ENCODE data around the gene ATP1A4. TPM values are rescaled to one million over a fixed set of nuclear protein-coding genes. Genes with fewer than 3 reads are reported as not detected.

Gene ATP1A4
- total and polyA plus RNA-seq, 10 of the 15 experiments (the other 5 are each of a cell fraction or from before 2014, with no cell fraction given), result 0.31 to 1.0 (median 0.54) TPM

GRCh38 chr1:160200786-160201185 is 49.4 kb downstream of the ATP1A4 start (continued):
- TF ChIP-seq NFYB (IDR thresholded peaks at IDR 0.05; ENCODE audit: insufficient read depth, low read depth, low read length), result no peak
- no peak for TF ChIP-seq KDM1A (IDR thresholded peaks at IDR 0.05; ENCODE audit: borderline replicate concordance)

- Histone ChIP-seq H3K4me1 (ENCODE audit: control insufficient read depth, insufficient read depth, low read length) (peaks cover 26% of the 10 kb centered on the region), H3K4me2 (ENCODE audit: control insufficient read depth, insufficient read depth) (peak overlapping the region; percentile 94), H3K4me3 (peak overlapping the region; percentile 49), H3K36me3 (ENCODE audit: control insufficient read depth in 2 of 2, insufficient read depth in 2 of 2, low read length in 1 of 2) (peaks cover 2 to 5% of the 10 kb centered on the region in 2 experiments; a peak in 2 of 4 replicates), H3K9me3 (replicated peaks; ENCODE audit: control insufficient read depth, insufficient read depth, low read length) (no peaks in the 10 kb centered on the region), H3K9ac (ENCODE audit: control insufficient read depth, insufficient read depth, low read length) (peak overlapping the region; percentile 87), H2AFZ (ENCODE audit: control insufficient read depth, low read depth, low read length) (peak overlapping the region; percentile 64), H3K79me2 (ENCODE audit: control insufficient read depth, insufficient read depth, low read length) (peaks cover 33% of the 10 kb centered on the region), H3K27ac (ENCODE audit: control insufficient read depth, insufficient read depth) (peak overlapping the region; percentile 96), H4K20me1 (ENCODE audit: control insufficient read depth, insufficient read depth) (no peaks in the 10 kb centered on the region), H3K27me3 (replicated peaks in 1 of 2; ENCODE audit: control insufficient read depth in 2 of 2, insufficient read depth in 2 of 2, low read length in 1 of 2) (no peaks in the 10 kb centered on the region)
- ChIA-PET CTCF (interaction anchor here (0.6 to 8.9 kb wide), 18 partner anchors 11 to 381 kb away, joined by 3 to 89 read pairs (median 5); partner anchors contain the start of genes CASQ1 and DCAF8), RAD21 (ENCODE audit: unreplicated experiment) (interaction anchor here (0.5 to 10.6 kb wide), 19 partner anchors 9 to 174 kb away, joined by 3 to 89 read pairs (median 3); partner anchors contain the start of genes CASQ1, DCAF8 and IGSF8), SMC1A (ENCODE audit: uncharacterized antibody, unreplicated experiment) (interaction anchor here (0.8 to 11.5 kb wide), 14 partner anchors 9 to 139 kb away, joined by 3 to 95 read pairs (median 6); partner anchors contain the start of genes DCAF8, NCSTN and PEX19), POLR2A (interaction anchor here (0.6 to 2.6 kb wide), 13 partner anchors 9 to 1128 kb away, joined by 3 to 15 read pairs (median 5); partner anchors contain the start of genes AIM2 and IGSF8)
- 0% methylated on average over 7 of the region's 7 CpGs for WGBS (ENCODE audit: insufficient coverage, insufficient replicate concordance, low lambda C conversion rate, missing lambda C conversion rate)
- DNase-seq (ENCODE audit: low read depth, low spot score) (peak; percentile 81), ATAC-seq (peak; percentile 87), FAIRE-seq (peak; percentile 61)
- BruUV-seq (replicated peaks), result TSS peak; percentile 64
- in situ Hi-C loops (cut with MboI) (no loop called here), intact Hi-C loops (cut with micrococcal nuclease; ENCODE audit: unreplicated experiment) (no loop called here)
- TF ChIP-seq EED (IDR thresholded peaks at IDR 0.05; ENCODE audit: low read depth) (peak; percentile 98), IRF4 (IDR thresholded peaks at IDR 0.05; ENCODE audit: low read depth, low read length) (peak; percentile 72; the same call in 1 of the 2 replicates), FOXK2 (IDR thresholded peaks at IDR 0.05) (no peak), BACH1 (IDR thresholded peaks at IDR 0.05; ENCODE audit: borderline replicate concordance) (peak; percentile 56; the same call in 1 of the 2 replicates), POU2F2 (IDR thresholded peaks at IDR 0.05; ENCODE audit: borderline replicate concordance, low read depth, low read length) (peak; percentile 90; the same call in 2 of the 3 replicates), BCL11A (IDR thresholded peaks at IDR 0.05; ENCODE audit: low read depth, low read length) (peak; percentile 33; the same call in 1 of the 2 replicates), TCF12 (IDR thresholded peaks at IDR 0.05; ENCODE audit: low read depth, low read length) (0 out of 2 replicates have a peak, but pooled peaks have one; percentile 33), CREM (IDR thresholded peaks at IDR 0.05; ENCODE audit: low read depth) (peak; percentile 60; the same call in 1 of the 2 replicates), SMAD5 (IDR thresholded peaks at IDR 0.05; ENCODE audit: low read depth) (0 out of 2 replicates have a peak, but pooled peaks have one; percentile 15), SMAD1 (IDR thresholded peaks at IDR 0.05; ENCODE audit: low read depth, partially characterized antibody) (peak; percentile 30), E2F4 (IDR thresholded peaks at IDR 0.05; ENCODE audit: low read depth, low read length) (no peak), WRNIP1 (IDR thresholded peaks at IDR 0.05; ENCODE audit: borderline replicate concordance, low read depth, low read length) (no peak), ZBTB4 (CRISPR knock-in tag; IDR thresholded peaks at IDR 0.05) (no peak)
- TF ChIP-seq, protein P1, sequence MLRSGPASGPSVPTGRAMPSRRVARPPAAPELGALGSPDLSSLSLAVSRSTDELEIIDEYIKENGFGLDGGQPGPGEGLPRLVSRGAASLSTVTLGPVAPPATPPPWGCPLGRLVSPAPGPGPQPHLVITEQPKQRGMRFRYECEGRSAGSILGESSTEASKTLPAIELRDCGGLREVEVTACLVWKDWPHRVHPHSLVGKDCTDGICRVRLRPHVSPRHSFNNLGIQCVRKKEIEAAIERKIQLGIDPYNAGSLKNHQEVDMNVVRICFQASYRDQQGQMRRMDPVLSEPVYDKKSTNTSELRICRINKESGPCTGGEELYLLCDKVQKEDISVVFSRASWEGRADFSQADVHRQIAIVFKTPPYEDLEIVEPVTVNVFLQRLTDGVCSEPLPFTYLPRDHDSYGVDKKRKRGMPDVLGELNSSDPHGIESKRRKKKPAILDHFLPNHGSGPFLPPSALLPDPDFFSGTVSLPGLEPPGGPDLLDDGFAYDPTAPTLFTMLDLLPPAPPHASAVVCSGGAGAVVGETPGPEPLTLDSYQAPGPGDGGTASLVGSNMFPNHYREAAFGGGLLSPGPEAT (IDR thresholded peaks at IDR 0.05; ENCODE audit: low read depth), result peak; percentile 99
These were observed 53.3 kb downstream of the ATP1A4 start for GRCh38 chr1:160204526-160205241.
